B cell (primary cell): ENCODE data around the gene MORF4L1. TPM values are rescaled to one million over a fixed set of nuclear protein-coding genes. Genes with fewer than 3 reads are reported as not detected.

ENCODE experiments used
- ATAC-seq: fragments of 200-7000 bp; cut with Tn5 transposase; one replicate; pipeline ENCODE4 v1.10.0; 2021; ENCODE audit warnings: low read depth, mild to moderate bottlenecking, moderate number of reproducible peaks, moderate library complexity
- CTCF ChIA-PET: fragments of 350-600 bp; sonication (Branson Sonifier 250); formaldehyde crosslinking; loops from one replicate; lab custom pipeline; 2021; ENCODE audit warnings: antibody characterized with exemption, inconsistent platforms; lab: Charles Lee
- POLR2A ChIA-PET: fragments of 350-600 bp; sonication (Branson Sonifier 250); formaldehyde crosslinking; loops from one replicate; lab custom pipeline; 2021; ENCODE audit warnings: antibody characterized with exemption; lab: Charles Lee
- DNase-seq: peaks from one replicate; pipeline ENCODE4 v3.0.0; 2013
- H2AFZ ChIP-seq: 2 replicates; pipeline ENCODE4 v1.6.1; 2012; ENCODE audit warnings: mild to moderate bottlenecking, low read depth, low read length; ENCODE audit not compliant: insufficient read depth, poor library complexity, severe bottlenecking
- H3K27ac ChIP-seq, 2 donors: 1 replicate in 1 of 2; 2 replicates in 1 of 2; pipeline ENCODE4 v1.5.1; 2012 to 2013; ENCODE audit warnings: low read length in 2 of 2, mild to moderate bottlenecking in 2 of 2, moderate library complexity in 1 of 2
- H3K27me3 ChIP-seq, 4 experiments: fragments of 200-600 bp in 1 of 4; sonication (generic) in 1 of 4; replicated peaks in 1 of 4; 1 replicate in 2 of 4; 2 replicates in 2 of 4; pipeline versions ENCODE4 v1.6.1 to v1.7.0; 2013 to 2016; ENCODE audit warnings: low read length in 3 of 4, mild to moderate bottlenecking in 2 of 4, mixed read lengths in 1 of 4, moderate library complexity in 1 of 4; ENCODE audit not compliant: insufficient read depth in 4 of 4, control insufficient read depth in 3 of 4; ENCODE audit errors: control extremely low read depth in 1 of 4
- H3K36me3 ChIP-seq, 2 experiments: replicated peaks in 1 of 2; 1 replicate in 1 of 2; 2 replicates in 1 of 2; pipeline versions ENCODE4 v1.6.1 to v1.7.1; 2013; ENCODE audit warnings: low read length in 1 of 2; ENCODE audit not compliant: insufficient read depth in 2 of 2, control insufficient read depth in 1 of 2; ENCODE audit errors: control extremely low read depth in 1 of 2, extremely low read depth in 1 of 2
- H3K4me1 ChIP-seq, 2 donors: fragments of 200-600 bp in 1 of 2; sonication (generic) in 1 of 2; 1 replicate in 1 of 2; 2 replicates in 1 of 2; pipeline versions ENCODE4 v1.5.1 to v1.6.1; 2013 to 2017; ENCODE audit warnings: low read length in 2 of 2; ENCODE audit not compliant: control insufficient read depth in 2 of 2, insufficient read depth in 2 of 2
- H3K4me2 ChIP-seq: replicated peaks from 2 replicates; pipeline ENCODE3; 2012; ENCODE audit warnings: mild to moderate bottlenecking, low read depth, low read length; ENCODE audit not compliant: poor library complexity, severe bottlenecking
- H3K4me3 ChIP-seq, 5 experiments: fragments of 200-600 bp in 1 of 5; sonication (generic) in 1 of 5; 1 replicate in 3 of 5; 2 replicates in 2 of 5; pipeline versions ENCODE4 v1.5.1 to v1.7.0; 2011 to 2016; ENCODE audit warnings: low read length in 4 of 5, mild to moderate bottlenecking in 4 of 5, low read depth in 2 of 5, control low read depth in 1 of 5, moderate library complexity in 1 of 5; ENCODE audit not compliant: insufficient read depth in 1 of 5; ENCODE audit errors: control extremely low read depth in 1 of 5, extremely low read depth in 1 of 5
- H3K79me2 ChIP-seq: fragments of 200-600 bp; sonication (generic); one replicate; pipeline ENCODE4 v1.6.0; 2016; ENCODE audit warnings: low read length; ENCODE audit not compliant: control insufficient read depth, insufficient read depth
- H3K9ac ChIP-seq: fragments of 200-600 bp; sonication (generic); 2 replicates; pipeline ENCODE4 v1.6.1; 2017; ENCODE audit warnings: mild to moderate bottlenecking, low read length, moderate library complexity
- H3K9me3 ChIP-seq, 3 donors: one replicate each; pipeline versions ENCODE4 v1.6.1 to v1.7.1; 2013; ENCODE audit warnings: low read length in 2 of 3; ENCODE audit not compliant: control insufficient read depth in 2 of 3, insufficient read depth in 1 of 3; ENCODE audit errors: control extremely low read depth in 1 of 3
- H4K20me1 ChIP-seq: 2 replicates; pipeline ENCODE4 v1.6.0; 2012; ENCODE audit warnings: mild to moderate bottlenecking, low read length; ENCODE audit not compliant: insufficient read depth, control insufficient read depth, poor library complexity, severe bottlenecking
- H3K27ac Mint-ChIP-seq: one replicate; pipeline ENCODE4 v1.8.0; 2021; ENCODE audit warnings: mixed read lengths
- H3K27me3 Mint-ChIP-seq: one replicate; pipeline ENCODE4 v1.8.0; 2021; ENCODE audit warnings: mixed read lengths
- H3K4me1 Mint-ChIP-seq: one replicate; pipeline ENCODE4 v1.8.0; 2021; ENCODE audit warnings: mixed read lengths
- H3K4me3 Mint-ChIP-seq: one replicate; pipeline ENCODE4 v1.8.0; 2021; ENCODE audit warnings: mixed read lengths
- H3K9me3 Mint-ChIP-seq: one replicate; pipeline ENCODE4 v1.8.0; 2022; ENCODE audit warnings: mixed read lengths; ENCODE audit not compliant: insufficient read depth
- EZH2 ChIP-seq: IDR thresholded peaks from 2 replicates; pipeline ENCODE4 v1.6.1; 2012; ENCODE audit warnings: borderline replicate concordance, low read depth, mild to moderate bottlenecking, moderate library complexity, low read length; ENCODE audit not compliant: insufficient read depth, poor library complexity, severe bottlenecking
- WGBS: methylation state at CpG from one replicate; pipeline ENCODE4 v1.1.5; 2013; ENCODE audit warnings: missing lambda C conversion rate; ENCODE audit not compliant: insufficient coverage; 5-methylcytosine and 5-hydroxymethylcytosine counted together
- intact Hi-C: fragments of 100-400 bp; cut with micrococcal nuclease; formaldehyde crosslinking; loops from one replicate; pipeline ENCODE4 v1.10.0; 2022
- polyA plus RNA-seq: library from polyadenylated mRNA; depleted of rRNA; stranded (reverse); fragments of >200 nt; gene quantifications from 2 replicates; pipeline ENCODE4 v1.2.3, GENCODE V29; 2012
- total RNA-seq, 2 donors: library from RNA; stranded (reverse); fragments of 120-200 nt in 1 of 2; gene quantifications; 1 replicate in 1 of 2; 2 replicates in 1 of 2; pipeline versions ENCODE4 v1.2.3 to v1.2.4, GENCODE V29; 2013 to 2022
- TF ChIP-seq, protein P1 (sequence below): fragments of 200-600 bp; IDR thresholded peaks from one replicate; pipeline ENCODE4 v1.8.0; 2022; ENCODE audit warnings: antibody characterized with exemption, mild to moderate bottlenecking

MORF4L1 gene
- total and polyA plus RNA-seq, 2 donors (not counting 1 experiment from before 2014, with no cell fraction given): 79.0 to 242 TPM

DNA sequence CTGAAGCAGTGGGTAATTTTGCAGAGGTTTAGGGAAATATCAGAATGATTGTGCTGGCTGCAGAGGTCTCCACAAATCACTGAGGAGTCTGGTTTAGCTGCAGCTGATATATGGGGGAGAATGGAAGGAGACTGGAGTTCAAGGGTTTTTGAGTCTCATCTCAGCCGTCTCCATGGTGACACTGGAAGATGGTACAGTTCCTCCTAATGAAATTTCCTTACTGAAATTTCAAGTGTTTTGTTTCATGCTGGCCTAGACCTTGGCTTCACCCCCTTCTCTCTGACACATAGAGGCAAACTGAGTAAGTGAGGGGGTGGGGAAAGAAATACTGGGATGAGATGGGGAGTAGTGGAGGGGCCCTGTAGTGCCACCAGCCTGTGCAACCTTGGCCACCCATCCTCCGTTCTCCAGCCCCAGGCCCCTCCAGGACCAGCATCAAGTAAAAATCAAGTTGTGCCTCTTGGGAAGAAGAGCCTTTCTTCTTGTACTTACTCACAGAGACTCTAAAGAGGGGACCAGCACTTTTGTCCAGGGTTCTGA lies 17.8 kb upstream of the MORF4L1 start:
- POLR2A ChIA-PET: no interaction called here
- Histone ChIP-seq H3K9me3 (no peaks in the 10 kb centered on the region), H3K9ac (no peak overlapping the region), H3K79me2 (no peaks in the 10 kb centered on the region), H3K27ac (no peak overlapping the region), H2AFZ (no peak overlapping the region), H4K20me1 (no peaks in the 10 kb centered on the region), H3K36me3 (no peaks in the 10 kb centered on the region), H3K4me2 (no peak overlapping the region), H3K4me1 (peaks cover 2% of the 10 kb centered on the region in 2 donors), H3K4me3 (no peak overlapping the region), H3K27me3 (no peaks in the 10 kb centered on the region)
- peaks cover 2% of the 10 kb centered on the region for H3K4me1 Mint-ChIP-seq
- no CpG with 5 or more reads among the region's 2 CpGs for WGBS
- CTCF ChIA-PET: no interaction called here
- H3K4me3 Mint-ChIP-seq: no peak overlapping the region
- TF ChIP-seq, protein P1, sequence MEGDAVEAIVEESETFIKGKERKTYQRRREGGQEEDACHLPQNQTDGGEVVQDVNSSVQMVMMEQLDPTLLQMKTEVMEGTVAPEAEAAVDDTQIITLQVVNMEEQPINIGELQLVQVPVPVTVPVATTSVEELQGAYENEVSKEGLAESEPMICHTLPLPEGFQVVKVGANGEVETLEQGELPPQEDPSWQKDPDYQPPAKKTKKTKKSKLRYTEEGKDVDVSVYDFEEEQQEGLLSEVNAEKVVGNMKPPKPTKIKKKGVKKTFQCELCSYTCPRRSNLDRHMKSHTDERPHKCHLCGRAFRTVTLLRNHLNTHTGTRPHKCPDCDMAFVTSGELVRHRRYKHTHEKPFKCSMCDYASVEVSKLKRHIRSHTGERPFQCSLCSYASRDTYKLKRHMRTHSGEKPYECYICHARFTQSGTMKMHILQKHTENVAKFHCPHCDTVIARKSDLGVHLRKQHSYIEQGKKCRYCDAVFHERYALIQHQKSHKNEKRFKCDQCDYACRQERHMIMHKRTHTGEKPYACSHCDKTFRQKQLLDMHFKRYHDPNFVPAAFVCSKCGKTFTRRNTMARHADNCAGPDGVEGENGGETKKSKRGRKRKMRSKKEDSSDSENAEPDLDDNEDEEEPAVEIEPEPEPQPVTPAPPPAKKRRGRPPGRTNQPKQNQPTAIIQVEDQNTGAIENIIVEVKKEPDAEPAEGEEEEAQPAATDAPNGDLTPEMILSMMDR: no peak
- no peak for TF ChIP-seq EZH2
- H3K27ac Mint-ChIP-seq: no peak overlapping the region
- intact Hi-C loops: no loop called here
- H3K9me3 Mint-ChIP-seq: no peaks in the 10 kb centered on the region
- peaks cover 7% of the 10 kb centered on the region for H3K27me3 Mint-ChIP-seq
- no peak for DNase-seq
- ATAC-seq: no peak

DNA sequence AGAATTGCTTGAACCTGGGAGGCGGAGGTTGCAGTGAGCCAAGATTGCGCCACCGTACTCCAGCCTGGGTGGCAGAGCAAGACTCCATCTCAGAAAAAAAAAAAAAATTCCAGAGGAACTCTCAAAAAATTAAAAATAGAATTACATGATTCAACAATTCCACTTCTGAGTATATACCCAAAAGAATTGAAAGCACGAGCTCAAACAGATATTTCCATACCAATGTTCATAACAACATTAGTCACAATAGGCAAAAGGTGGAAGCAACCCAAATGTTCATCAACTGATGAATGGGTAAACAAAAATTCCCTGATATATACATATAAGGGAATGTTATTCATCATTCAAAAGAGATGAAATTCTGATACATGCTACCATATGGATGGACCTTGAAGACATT lies 16.9 kb upstream of the MORF4L1 start:
- Mint-ChIP-seq H3K27me3 (peaks cover 7% of the 10 kb centered on the region), H3K4me1 (peaks cover 7% of the 10 kb centered on the region), H3K9me3 (no peaks in the 10 kb centered on the region), H3K27ac (no peak overlapping the region), H3K4me3 (no peak overlapping the region)
- Histone ChIP-seq H3K27ac (no peak overlapping the region), H3K4me1 (peaks cover 3 to 7% of the 10 kb centered on the region in 2 donors), H3K36me3 (no peaks in the 10 kb centered on the region), H3K9ac (no peak overlapping the region), H3K4me2 (no peak overlapping the region), H2AFZ (no peak overlapping the region), H3K4me3 (no peak overlapping the region), H3K27me3 (no peaks in the 10 kb centered on the region), H3K9me3 (no peaks in the 10 kb centered on the region), H3K79me2 (no peaks in the 10 kb centered on the region), H4K20me1 (no peaks in the 10 kb centered on the region)
- no peak for ATAC-seq
- intact Hi-C loops: no loop called here
- CTCF ChIA-PET: no interaction called here
- POLR2A ChIA-PET: no interaction called here
- no peak for DNase-seq
- TF ChIP-seq, protein P1: no peak
- no peak for TF ChIP-seq EZH2
- no CpG with 5 or more reads among the region's 4 CpGs for WGBS
